ENCODE measurements around the gene CDH24. TPM values are rescaled to one million over a fixed set of nuclear protein-coding genes. Genes with fewer than 3 reads are reported as not detected.

Gene CDH24
- total RNA-seq, 1 donor from 2014 or later, result 1.4 TPM

- no peak within 1 kb of the TSS for H3K4me3 Mint-ChIP-seq (ENCODE audit: low read depth)
- no peaks in the 10 kb centered on the region for H3K27me3 Mint-ChIP-seq (ENCODE audit: low read depth)
- DNase-seq (ENCODE audit: low spot score), result peak; percentile 99
- H3K36me3 Mint-ChIP-seq (ENCODE audit: low read depth), result peaks cover 56% of the 10 kb centered on the region
- peaks cover 33% of the 10 kb centered on the region for H3K4me1 Mint-ChIP-seq (ENCODE audit: low read depth)
- H3K27ac Mint-ChIP-seq, result no peak within 1 kb of the TSS
- no peaks in the 10 kb centered on the region for H3K9me3 Mint-ChIP-seq
- intact Hi-C loops (cut with micrococcal nuclease), result loop anchor here (1.0 to 2.0 kb wide), 3 partner anchors 61 to 226 kb away; partner anchors contain the start of genes PABPN1 and PSMB5
These were observed 38.1 kb upstream of the CDH24 start, which contains the start of gene C14orf119 for GRCh38 chr14:23095196-23096108. Gene C14orf119 (plus strand): TSS chr14:23095505. CDS start chr14:23097659, 2,154 bp downstream.

DNA sequence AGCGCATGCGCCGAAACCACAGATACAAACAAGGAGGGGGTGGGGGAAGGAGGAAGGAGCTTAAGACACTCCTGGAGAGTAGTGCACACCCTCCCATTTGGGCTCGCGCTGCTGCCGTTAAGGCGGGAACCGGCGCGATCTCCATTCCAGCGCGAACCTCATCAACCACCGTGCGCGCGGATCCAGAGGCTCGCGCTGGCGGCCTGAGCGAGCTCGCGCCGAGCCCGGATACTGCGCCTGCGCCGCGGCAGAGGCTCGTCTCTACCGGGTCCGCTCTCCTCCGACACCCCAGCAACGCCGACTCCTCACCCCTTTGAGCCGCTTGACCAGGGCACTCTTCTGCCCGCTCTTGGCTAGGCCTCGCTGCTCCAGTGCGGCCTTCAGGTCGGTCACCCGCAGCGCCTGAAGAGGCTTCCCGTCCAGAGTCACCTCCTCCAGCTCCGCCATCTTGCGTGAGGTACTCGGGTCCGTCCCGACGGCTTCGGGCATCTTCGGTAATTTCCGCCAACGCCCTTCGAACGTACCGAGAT, 37.4 kb upstream of the CDH24 start, which contains the start of gene ACIN1:
ACIN1 (minus strand) TSS at position 471 of the 530 bp plus-strand sequence; CDS start at position 447, 24 bp downstream.
- H3K36me3 Mint-ChIP-seq (ENCODE audit: low read depth), result peaks cover 63% of the 10 kb centered on the region
- no peak for DNase-seq (ENCODE audit: low spot score)
- no peak within 1 kb of the TSS for H3K27ac Mint-ChIP-seq
- no peak within 1 kb of the TSS for H3K4me3 Mint-ChIP-seq (ENCODE audit: low read depth)
- no peaks in the 10 kb centered on the region for H3K27me3 Mint-ChIP-seq (ENCODE audit: low read depth)
- intact Hi-C loops (cut with micrococcal nuclease), result loop anchor here (1.0 to 2.0 kb wide), 4 partner anchors 25 to 227 kb away; partner anchors contain the start of genes PABPN1 and PSMB5
- H3K9me3 Mint-ChIP-seq, result no peaks in the 10 kb centered on the region
- peaks cover 35% of the 10 kb centered on the region for H3K4me1 Mint-ChIP-seq (ENCODE audit: low read depth)

DNA sequence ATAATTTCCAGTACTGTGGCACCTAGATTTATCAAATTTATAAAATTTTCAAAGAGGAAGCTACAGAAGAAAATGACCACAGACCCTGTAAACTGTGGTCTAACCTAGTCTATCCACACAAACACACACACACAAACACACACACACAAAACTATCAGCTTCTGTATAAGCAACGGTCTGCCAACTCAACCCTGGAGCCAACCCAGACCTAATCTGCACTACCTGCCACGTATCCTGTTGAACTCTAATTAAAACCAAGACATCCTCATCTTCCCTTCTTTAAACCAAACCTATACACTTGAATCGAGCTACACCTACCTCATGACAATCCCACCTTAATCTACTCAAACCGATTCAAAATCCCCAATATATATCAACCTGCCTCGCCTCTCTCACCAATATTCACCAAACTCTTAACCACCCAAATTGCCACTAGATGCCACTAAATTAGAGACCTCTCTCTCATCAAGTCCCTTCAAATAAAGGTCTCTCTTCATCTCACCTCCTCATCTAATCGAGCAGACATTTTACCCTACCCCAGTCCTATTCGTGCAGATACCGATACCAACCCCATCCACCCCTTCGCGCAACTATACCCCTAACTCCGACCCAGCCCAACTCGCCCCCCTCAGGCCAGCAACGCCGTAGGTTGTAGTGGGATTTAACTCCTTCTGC, 36.8 kb upstream of the CDH24 start:
- intact Hi-C loops (cut with micrococcal nuclease), result loop anchor here (1.0 to 2.0 kb wide), 3 partner anchors 25 to 207 kb away; partner anchors contain the start of gene PSMB5
- no peak for DNase-seq (ENCODE audit: low spot score)
- H3K4me3 Mint-ChIP-seq (ENCODE audit: low read depth), result no peak overlapping the region
- H3K27ac Mint-ChIP-seq, result no peak overlapping the region
- H3K4me1 Mint-ChIP-seq (ENCODE audit: low read depth), result peaks cover 36% of the 10 kb centered on the region
- H3K27me3 Mint-ChIP-seq (ENCODE audit: low read depth), result no peaks in the 10 kb centered on the region
- H3K9me3 Mint-ChIP-seq, result no peaks in the 10 kb centered on the region
- H3K36me3 Mint-ChIP-seq (ENCODE audit: low read depth), result peaks cover 63% of the 10 kb centered on the region

- no peaks in the 10 kb centered on the region for H3K27me3 Mint-ChIP-seq (ENCODE audit: low read depth)
- no peak for DNase-seq (ENCODE audit: low spot score)
- intact Hi-C loops (cut with micrococcal nuclease), result no loop called here
- no peaks in the 10 kb centered on the region for H3K9me3 Mint-ChIP-seq
- H3K4me3 Mint-ChIP-seq (ENCODE audit: low read depth), result no peak overlapping the region
- no peak overlapping the region for H3K27ac Mint-ChIP-seq
- H3K36me3 Mint-ChIP-seq (ENCODE audit: low read depth), result peaks cover 59% of the 10 kb centered on the region
- H3K4me1 Mint-ChIP-seq (ENCODE audit: low read depth), result peaks cover 36% of the 10 kb centered on the region
These were observed 36.2 kb upstream of the CDH24 start for GRCh38 chr14:23093526-23093925.

DNA sequence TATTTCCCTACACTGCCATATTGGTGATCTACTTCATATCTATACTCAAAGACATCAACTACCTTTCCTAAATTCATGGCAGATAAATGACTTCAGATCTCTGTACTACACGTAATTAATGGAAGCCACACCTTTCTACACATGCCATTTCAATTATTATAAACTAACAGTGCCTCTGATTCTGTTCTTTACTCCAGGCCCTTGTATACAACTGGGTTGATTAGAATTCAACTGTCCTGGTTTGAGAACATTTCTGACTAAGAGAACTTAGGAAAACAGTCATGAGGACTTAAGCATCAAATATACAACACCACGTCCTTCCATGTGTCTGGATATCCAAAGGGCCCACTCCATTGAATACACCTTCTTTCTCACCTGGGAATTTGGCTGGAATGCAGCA, 35.8 kb upstream of the CDH24 start:
- Mint-ChIP-seq H3K36me3 (ENCODE audit: low read depth) (peaks cover 59% of the 10 kb centered on the region), H3K4me1 (ENCODE audit: low read depth) (peaks cover 36% of the 10 kb centered on the region), H3K27me3 (ENCODE audit: low read depth) (no peaks in the 10 kb centered on the region), H3K4me3 (ENCODE audit: low read depth) (peak overlapping the region; percentile 55), H3K27ac (peak overlapping the region; percentile 26), H3K9me3 (no peaks in the 10 kb centered on the region)
- DNase-seq (ENCODE audit: low spot score), result no peak
- intact Hi-C loops (cut with micrococcal nuclease), result no loop called here

DNA sequence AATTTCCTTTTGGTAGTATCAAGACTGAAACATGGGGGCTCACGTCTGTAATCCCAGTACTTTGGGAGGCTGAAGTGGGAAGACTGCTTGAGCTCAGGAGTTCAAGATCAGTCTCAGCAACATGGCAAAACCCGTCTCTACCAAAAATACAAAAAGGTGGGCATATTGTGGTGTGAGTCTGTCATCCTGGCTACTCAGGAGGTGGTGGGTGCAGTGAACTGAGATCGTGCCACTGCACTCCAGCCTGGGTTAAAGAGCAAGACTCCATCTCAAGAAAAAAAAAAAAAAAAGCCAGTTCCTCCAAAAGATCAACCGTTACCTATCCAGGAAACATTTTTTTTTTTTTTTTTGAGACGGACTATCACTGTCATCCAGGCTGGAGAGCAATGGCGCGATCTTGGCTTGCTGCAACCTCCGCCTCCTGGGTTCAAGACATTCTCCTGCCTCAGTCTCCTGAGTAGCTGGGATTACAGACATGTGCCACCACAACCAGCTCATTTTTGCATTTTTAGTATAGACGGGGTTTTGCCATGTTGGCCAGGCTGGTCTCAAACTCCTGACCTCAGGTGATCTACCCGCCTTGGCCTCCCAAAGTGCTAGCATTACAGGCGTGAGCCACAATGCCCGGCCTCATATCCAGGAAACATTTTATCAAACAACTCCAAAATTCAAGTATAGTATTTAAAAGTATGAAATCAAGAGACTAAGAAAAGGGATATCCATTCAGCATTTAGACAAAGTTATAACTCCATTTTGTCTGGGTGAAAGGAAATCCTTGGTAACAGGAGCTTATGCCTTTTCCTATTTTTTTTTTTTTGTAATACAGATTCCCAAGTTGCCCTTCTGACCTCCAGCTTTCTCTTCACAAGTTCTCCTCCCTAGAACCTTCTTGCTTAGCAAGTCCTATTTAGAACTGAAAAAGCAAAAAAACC, 34.2 kb upstream of the CDH24 start:
- H3K4me3 Mint-ChIP-seq (ENCODE audit: low read depth), result no peak overlapping the region
- intact Hi-C loops (cut with micrococcal nuclease), result no loop called here
- H3K27me3 Mint-ChIP-seq (ENCODE audit: low read depth), result no peaks in the 10 kb centered on the region
- peaks cover 31% of the 10 kb centered on the region for H3K4me1 Mint-ChIP-seq (ENCODE audit: low read depth)
- no peak overlapping the region for H3K27ac Mint-ChIP-seq
- no peaks in the 10 kb centered on the region for H3K9me3 Mint-ChIP-seq
- peaks cover 61% of the 10 kb centered on the region for H3K36me3 Mint-ChIP-seq (ENCODE audit: low read depth)
- DNase-seq (ENCODE audit: low spot score), result no peak

DNA sequence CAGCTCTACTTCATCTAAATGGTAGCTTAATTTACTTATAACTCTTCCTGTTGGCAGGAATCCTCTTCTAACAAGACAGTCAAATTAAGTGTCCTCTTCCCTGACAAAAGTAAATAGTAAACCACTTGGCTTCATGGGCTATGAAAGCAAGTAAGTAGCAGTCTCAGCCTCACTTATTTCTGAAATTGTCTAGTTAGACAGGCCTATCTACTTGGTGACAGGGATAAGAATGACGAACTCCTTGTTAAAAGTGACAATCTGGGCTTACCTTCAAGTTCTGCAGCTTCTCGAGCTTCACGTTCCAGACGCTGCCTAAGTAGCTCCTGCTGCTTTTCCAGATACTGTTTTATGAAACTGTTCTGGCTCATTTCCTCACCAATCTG, 32.9 kb upstream of the CDH24 start:
- no peaks in the 10 kb centered on the region for H3K27me3 Mint-ChIP-seq (ENCODE audit: low read depth)
- H3K27ac Mint-ChIP-seq, result no peak overlapping the region
- no peak for DNase-seq (ENCODE audit: low spot score)
- H3K4me1 Mint-ChIP-seq (ENCODE audit: low read depth), result peaks cover 41% of the 10 kb centered on the region
- no peaks in the 10 kb centered on the region for H3K9me3 Mint-ChIP-seq
- H3K4me3 Mint-ChIP-seq (ENCODE audit: low read depth), result no peak overlapping the region
- H3K36me3 Mint-ChIP-seq (ENCODE audit: low read depth), result peaks cover 74% of the 10 kb centered on the region
- intact Hi-C loops (cut with micrococcal nuclease), result no loop called here

DNA sequence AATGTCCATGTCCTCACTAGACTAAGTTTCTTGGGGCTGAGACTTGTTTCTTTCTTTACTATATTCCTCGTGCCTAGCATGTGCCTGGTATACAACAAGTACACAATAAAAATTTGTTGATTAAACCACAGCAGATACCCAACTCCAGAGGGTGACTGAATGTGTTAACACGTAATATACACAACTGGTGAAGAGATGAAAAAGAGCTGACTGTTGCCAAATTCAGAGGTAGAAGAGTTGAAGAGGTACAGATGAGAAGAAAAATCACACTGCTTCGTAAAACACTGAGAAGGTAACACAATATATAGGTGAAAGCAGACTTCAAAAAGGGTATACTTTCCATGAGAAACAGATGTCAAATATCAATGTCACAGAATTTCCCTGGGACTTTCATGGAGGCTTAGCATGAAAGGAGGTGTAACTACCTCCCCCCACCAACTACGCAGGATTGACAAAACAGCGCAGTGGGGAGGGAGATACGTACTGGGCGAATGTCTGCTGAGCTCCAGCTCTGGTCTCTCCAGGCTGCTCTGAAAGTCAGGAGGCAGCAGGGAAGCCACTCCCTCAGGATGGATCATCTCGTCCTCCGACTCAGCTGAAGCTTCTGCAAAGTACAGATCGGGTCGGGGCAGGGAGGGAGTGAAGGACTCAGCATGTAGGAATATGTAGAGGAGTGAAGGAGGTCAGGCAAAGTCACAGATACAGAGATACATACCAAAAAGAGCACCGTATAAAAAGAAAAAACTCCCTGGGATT, 32.4 kb upstream of the CDH24 start:
- Mint-ChIP-seq H3K27ac (no peak overlapping the region), H3K36me3 (ENCODE audit: low read depth) (peaks cover 79% of the 10 kb centered on the region), H3K4me3 (ENCODE audit: low read depth) (no peak overlapping the region), H3K4me1 (ENCODE audit: low read depth) (peaks cover 43% of the 10 kb centered on the region), H3K27me3 (ENCODE audit: low read depth) (no peaks in the 10 kb centered on the region), H3K9me3 (no peaks in the 10 kb centered on the region)
- no peak for DNase-seq (ENCODE audit: low spot score)
- intact Hi-C loops (cut with micrococcal nuclease), result no loop called here

DNA sequence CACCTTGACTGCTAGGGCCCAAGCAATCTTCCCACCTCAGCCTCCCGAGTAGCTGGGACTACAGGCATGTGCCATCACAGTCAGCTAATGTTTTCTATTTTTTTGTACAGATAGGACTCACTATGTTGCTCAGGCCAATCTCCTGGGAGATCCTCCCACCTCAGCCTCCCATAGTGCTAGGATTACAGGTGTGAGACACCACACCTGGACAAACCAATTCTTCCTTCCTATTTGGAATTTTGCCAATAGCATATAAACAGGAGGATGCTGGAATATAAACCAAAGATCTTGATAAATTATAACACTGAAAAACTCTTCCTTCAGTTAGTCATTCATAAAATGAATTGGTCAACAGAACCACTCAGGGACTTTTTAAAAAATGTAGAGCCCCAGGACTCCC, 29.2 kb upstream of the CDH24 start:
- H3K9me3 Mint-ChIP-seq, result no peaks in the 10 kb centered on the region
- no peak overlapping the region for H3K4me3 Mint-ChIP-seq (ENCODE audit: low read depth)
- H3K36me3 Mint-ChIP-seq (ENCODE audit: low read depth), result peaks cover 68% of the 10 kb centered on the region
- H3K27ac Mint-ChIP-seq, result no peak overlapping the region
- peaks cover 30% of the 10 kb centered on the region for H3K4me1 Mint-ChIP-seq (ENCODE audit: low read depth)
- intact Hi-C loops (cut with micrococcal nuclease), result no loop called here
- H3K27me3 Mint-ChIP-seq (ENCODE audit: low read depth), result no peaks in the 10 kb centered on the region
- DNase-seq (ENCODE audit: low spot score), result no peak

- peak overlapping the region; percentile 86 for H3K27ac Mint-ChIP-seq
- H3K4me3 Mint-ChIP-seq (ENCODE audit: low read depth), result no peak overlapping the region
- intact Hi-C loops (cut with micrococcal nuclease), result no loop called here
- H3K4me1 Mint-ChIP-seq (ENCODE audit: low read depth), result peaks cover 28% of the 10 kb centered on the region
- H3K36me3 Mint-ChIP-seq (ENCODE audit: low read depth), result peaks cover 74% of the 10 kb centered on the region
- H3K27me3 Mint-ChIP-seq (ENCODE audit: low read depth), result no peaks in the 10 kb centered on the region
- DNase-seq (ENCODE audit: low spot score), result no peak
- no peaks in the 10 kb centered on the region for H3K9me3 Mint-ChIP-seq
These were observed 28.1 kb upstream of the CDH24 start for GRCh38 chr14:23085458-23085857.

GRCh38 chr14:23080474-23080873, 23.2 kb upstream of the CDH24 start:
- peak overlapping the region; percentile 20 for H3K27ac Mint-ChIP-seq
- intact Hi-C loops (cut with micrococcal nuclease), result no loop called here
- peaks cover 9% of the 10 kb centered on the region for H3K4me1 Mint-ChIP-seq (ENCODE audit: low read depth)
- no peaks in the 10 kb centered on the region for H3K27me3 Mint-ChIP-seq (ENCODE audit: low read depth)
- no peak overlapping the region for H3K4me3 Mint-ChIP-seq (ENCODE audit: low read depth)
- no peaks in the 10 kb centered on the region for H3K9me3 Mint-ChIP-seq
- H3K36me3 Mint-ChIP-seq (ENCODE audit: low read depth), result peaks cover 71% of the 10 kb centered on the region
- no peak for DNase-seq (ENCODE audit: low spot score)

All from activated T-helper 2 cell treated with anti-CD3 and anti-CD28 coated beads, Interferon-gamma antibody, Interleukin-2, Interleukin-4, amounts not matched to agents 10 μg/mL and 5 μg/mL and 100 μg/mL, durations not matched to agents 14 hours and 24 hours and 36 hours (primary cell).